VCaP (cell line): ENCODE data around the gene PRDM16.

Source experiments
- H3K27ac ChIP-seq: fragments of 450-650 bp; 2 replicates; pipeline ENCODE4 v1.5.1; 2017
- TF ChIP-seq, protein P1 (sequence below): fragments of 450-650 bp; conservative IDR thresholded peaks from 2 replicates; pipeline ENCODE4 v1.5.1; 2017; ENCODE audit warnings: mild to moderate bottlenecking, moderate library complexity

The PRDM16 gene

DNA sequence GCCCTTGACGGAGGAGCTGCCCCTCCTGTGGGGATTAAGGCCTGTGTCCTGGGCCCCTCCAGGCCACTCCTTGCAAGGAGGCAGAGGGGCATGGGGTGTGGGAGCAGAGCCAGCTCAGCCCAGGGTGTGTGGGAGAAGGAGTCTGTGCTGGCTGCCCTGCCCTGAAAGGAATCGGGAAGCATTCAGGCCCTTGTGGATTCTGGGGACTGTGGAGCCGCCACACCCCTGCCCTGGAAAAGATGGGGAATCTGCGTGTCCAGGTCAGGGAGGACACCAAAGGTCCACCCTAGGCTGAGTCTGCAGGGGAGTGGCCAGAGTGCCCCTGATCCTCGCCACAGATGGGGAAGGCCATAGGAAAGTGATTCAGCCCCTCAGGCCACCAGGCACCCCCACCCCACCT lies 16.5 kb upstream of the PRDM16 start:
- TF ChIP-seq, protein P1, sequence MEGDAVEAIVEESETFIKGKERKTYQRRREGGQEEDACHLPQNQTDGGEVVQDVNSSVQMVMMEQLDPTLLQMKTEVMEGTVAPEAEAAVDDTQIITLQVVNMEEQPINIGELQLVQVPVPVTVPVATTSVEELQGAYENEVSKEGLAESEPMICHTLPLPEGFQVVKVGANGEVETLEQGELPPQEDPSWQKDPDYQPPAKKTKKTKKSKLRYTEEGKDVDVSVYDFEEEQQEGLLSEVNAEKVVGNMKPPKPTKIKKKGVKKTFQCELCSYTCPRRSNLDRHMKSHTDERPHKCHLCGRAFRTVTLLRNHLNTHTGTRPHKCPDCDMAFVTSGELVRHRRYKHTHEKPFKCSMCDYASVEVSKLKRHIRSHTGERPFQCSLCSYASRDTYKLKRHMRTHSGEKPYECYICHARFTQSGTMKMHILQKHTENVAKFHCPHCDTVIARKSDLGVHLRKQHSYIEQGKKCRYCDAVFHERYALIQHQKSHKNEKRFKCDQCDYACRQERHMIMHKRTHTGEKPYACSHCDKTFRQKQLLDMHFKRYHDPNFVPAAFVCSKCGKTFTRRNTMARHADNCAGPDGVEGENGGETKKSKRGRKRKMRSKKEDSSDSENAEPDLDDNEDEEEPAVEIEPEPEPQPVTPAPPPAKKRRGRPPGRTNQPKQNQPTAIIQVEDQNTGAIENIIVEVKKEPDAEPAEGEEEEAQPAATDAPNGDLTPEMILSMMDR = no peak

DNA sequence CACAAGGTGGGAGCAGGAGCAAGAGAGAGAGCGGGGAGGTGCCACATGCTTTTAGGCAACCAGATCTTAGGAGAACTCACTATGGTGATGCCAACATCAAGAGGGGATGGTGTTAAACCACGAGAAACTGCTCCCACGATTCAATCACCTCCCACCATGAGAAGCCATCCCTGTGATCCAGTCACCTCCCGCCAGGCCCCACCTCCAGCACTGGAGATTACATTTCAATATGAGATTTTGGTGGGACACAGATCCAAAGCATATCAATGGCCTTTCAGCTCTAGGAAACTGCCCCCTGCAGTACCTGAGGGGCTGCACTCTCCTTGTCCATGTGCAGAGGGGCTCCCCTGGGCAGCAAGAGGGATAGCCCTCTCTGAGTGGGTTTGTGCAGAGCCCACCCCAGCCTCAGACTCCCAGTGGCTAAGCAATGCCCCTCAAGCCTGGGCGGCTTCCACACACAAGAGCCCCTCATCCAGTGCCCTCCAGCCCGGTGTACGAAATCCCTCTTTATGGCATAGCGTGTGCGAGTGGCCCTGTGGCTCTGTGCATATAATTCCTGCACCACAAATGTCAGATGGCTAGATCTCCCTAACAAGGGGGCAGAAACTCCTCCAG lies 15.5 kb upstream of the PRDM16 start:
- no peak overlapping the region for H3K27ac ChIP-seq
- TF ChIP-seq, protein P1 = no peak

More for the DNA sequence above, 16.5 kb upstream of the PRDM16 start:
- H3K27ac ChIP-seq = no peak overlapping the region

DNA sequence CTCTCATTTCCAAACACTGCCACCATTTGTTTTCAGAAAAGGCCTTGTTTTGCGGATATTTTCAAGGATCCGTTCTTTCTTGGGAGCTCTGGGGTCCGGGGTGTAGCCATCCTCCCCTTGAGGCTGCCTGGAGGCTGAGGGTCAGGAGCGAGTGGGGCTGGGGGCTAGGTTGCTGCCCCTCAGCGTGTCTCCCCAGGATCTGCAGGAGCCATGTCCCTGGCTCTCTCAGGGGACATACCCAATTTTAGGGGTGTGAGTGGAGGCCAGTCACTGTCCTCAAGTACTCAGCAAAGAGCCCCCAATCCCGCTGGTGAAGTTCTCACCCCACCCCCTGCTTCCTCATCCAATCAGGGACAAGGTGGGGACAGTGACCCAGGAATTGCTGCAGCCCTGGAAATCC lies 15.0 kb upstream of the PRDM16 start:
- TF ChIP-seq, protein P1 = no peak
- no peak overlapping the region for H3K27ac ChIP-seq

DNA sequence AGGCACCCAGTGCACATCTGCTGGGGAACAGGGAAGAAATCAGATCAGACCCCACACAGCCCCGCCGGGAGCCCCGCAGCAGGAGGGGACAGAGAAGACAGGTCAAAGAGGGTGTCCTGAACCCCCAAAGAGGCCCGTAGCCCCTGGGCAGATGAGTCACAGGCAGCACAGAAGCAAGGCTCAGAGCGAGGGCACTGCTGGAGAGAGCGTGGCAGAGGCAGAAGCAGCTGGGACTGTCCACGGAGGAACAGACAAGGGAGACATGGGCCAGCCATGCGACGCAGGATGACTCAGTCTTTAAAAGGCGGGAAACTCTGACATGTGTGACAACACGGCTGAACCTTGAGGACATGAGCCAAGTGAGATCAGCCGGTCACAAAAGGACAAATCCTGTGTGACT lies 14.5 kb upstream of the PRDM16 start:
- TF ChIP-seq, protein P1 = no peak
- H3K27ac ChIP-seq = no peak overlapping the region

DNA sequence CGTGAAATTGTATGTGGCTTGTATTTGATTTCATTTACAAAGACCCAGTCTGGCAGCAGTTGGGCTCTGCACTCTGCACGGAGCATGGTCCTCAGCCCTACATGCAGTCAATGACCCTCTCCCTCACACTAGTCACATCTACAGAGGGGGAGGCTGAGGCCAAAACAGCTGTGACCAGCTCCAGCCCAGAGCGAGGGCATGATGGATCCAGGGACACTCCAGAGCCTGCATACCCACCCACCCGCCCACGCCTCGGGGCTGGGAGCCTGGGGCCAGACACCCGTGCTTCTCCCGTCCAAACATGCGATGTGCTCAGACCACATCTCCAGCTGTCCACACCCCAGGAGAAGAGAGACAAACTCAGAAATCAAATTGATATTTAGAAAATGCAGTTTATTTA lies 14.0 kb upstream of the PRDM16 start:
- no peak overlapping the region for H3K27ac ChIP-seq
- TF ChIP-seq, protein P1 = no peak

DNA sequence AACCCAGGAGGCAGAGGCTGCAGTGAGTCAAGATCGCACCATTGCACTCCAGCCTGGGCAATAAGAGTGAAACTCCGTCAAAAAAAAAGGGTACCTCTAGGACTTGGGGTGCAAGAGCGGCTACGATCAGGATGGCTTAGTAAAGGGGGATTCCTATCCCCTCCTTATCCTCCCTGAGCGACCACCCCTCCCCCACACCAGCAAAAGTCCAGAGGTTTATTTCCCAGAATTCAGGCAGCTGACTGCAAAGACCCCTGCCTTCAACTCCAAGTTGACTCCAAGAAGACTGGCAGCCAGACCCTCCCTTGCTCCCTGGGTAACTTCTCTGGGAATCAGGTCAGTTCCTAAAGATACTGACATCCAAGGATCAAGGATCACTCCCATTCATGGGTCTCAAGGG lies 12.4 kb upstream of the PRDM16 start:
- no peak overlapping the region for H3K27ac ChIP-seq
- TF ChIP-seq, protein P1 = no peak

DNA sequence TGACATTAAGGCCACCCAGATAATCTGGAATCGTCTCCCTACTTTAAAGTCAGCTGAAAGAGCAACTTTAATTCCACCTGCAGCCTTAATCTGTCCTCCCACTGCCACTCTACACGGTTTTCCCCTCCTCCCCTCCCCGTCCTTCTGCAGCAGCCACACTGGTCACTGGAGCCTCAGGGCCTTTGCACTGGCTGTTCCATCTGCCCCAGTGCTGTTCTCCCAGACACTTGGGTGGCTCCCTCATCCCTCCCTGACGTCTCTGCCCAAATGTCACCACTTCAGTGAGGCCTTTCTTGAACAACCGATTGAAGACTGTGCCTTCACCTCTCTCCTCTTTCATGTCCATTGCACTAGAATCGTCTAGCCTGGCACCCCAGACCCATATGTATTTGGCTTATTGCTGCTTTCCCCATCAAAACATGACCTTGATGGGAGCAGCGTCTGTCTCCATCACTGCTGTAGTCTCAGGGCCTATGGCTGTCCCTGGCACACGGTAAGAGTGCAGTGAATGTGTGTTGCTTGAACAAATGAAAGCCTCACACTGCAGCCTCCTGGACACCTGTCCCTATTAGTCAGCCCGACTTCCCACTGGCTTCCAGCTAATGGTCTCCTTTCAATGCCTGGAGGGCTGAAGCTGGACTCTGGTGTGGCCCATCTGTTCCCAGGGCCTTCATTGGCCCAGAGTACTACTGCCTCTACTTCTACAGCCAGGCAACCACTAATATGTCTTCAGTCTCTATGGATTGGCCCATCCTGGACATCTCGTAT lies 10.6 kb upstream of the PRDM16 start:
- TF ChIP-seq, protein P1 = no peak
- no peak overlapping the region for H3K27ac ChIP-seq
